B cell (primary cell): ENCODE measurements around the gene KAZN. TPM values are rescaled to one million over a fixed set of nuclear protein-coding genes. Genes with fewer than 3 reads are reported as not detected.

Experiments used
- ATAC-seq: fragments of 200-7000 bp; cut with Tn5 transposase; one replicate; pipeline ENCODE4 v1.10.0; 2021; ENCODE audit warnings: low read depth, mild to moderate bottlenecking, moderate number of reproducible peaks, moderate library complexity
- CTCF ChIA-PET: fragments of 350-600 bp; sonication (Branson Sonifier 250); formaldehyde crosslinking; loops from one replicate; lab custom pipeline; 2021; ENCODE audit warnings: antibody characterized with exemption, inconsistent platforms; lab: Charles Lee
- POLR2A ChIA-PET: fragments of 350-600 bp; sonication (Branson Sonifier 250); formaldehyde crosslinking; loops from one replicate; lab custom pipeline; 2021; ENCODE audit warnings: antibody characterized with exemption; lab: Charles Lee
- DNase-seq: peaks from one replicate; pipeline ENCODE4 v3.0.0; 2013
- H2AFZ ChIP-seq: 2 replicates; pipeline ENCODE4 v1.6.1; 2012; ENCODE audit warnings: mild to moderate bottlenecking, low read depth, low read length; ENCODE audit not compliant: insufficient read depth, poor library complexity, severe bottlenecking
- H3K27ac ChIP-seq, 2 donors: 1 replicate in 1 of 2; 2 replicates in 1 of 2; pipeline ENCODE4 v1.5.1; 2012 to 2013; ENCODE audit warnings: low read length in 2 of 2, mild to moderate bottlenecking in 2 of 2, moderate library complexity in 1 of 2
- H3K27me3 ChIP-seq, 4 experiments: fragments of 200-600 bp in 1 of 4; sonication (generic) in 1 of 4; replicated peaks in 1 of 4; 1 replicate in 2 of 4; 2 replicates in 2 of 4; pipeline versions ENCODE4 v1.6.1 to v1.7.0; 2013 to 2016; ENCODE audit warnings: low read length in 3 of 4, mild to moderate bottlenecking in 2 of 4, mixed read lengths in 1 of 4, moderate library complexity in 1 of 4; ENCODE audit not compliant: insufficient read depth in 4 of 4, control insufficient read depth in 3 of 4; ENCODE audit errors: control extremely low read depth in 1 of 4
- H3K36me3 ChIP-seq, 2 experiments: replicated peaks in 1 of 2; 1 replicate in 1 of 2; 2 replicates in 1 of 2; pipeline versions ENCODE4 v1.6.1 to v1.7.1; 2013; ENCODE audit warnings: low read length in 1 of 2; ENCODE audit not compliant: insufficient read depth in 2 of 2, control insufficient read depth in 1 of 2; ENCODE audit errors: control extremely low read depth in 1 of 2, extremely low read depth in 1 of 2
- H3K4me1 ChIP-seq, 2 donors: fragments of 200-600 bp in 1 of 2; sonication (generic) in 1 of 2; 1 replicate in 1 of 2; 2 replicates in 1 of 2; pipeline versions ENCODE4 v1.5.1 to v1.6.1; 2013 to 2017; ENCODE audit warnings: low read length in 2 of 2; ENCODE audit not compliant: control insufficient read depth in 2 of 2, insufficient read depth in 2 of 2
- H3K4me2 ChIP-seq: replicated peaks from 2 replicates; pipeline ENCODE3; 2012; ENCODE audit warnings: mild to moderate bottlenecking, low read depth, low read length; ENCODE audit not compliant: poor library complexity, severe bottlenecking
- H3K4me3 ChIP-seq, 5 experiments: fragments of 200-600 bp in 1 of 5; sonication (generic) in 1 of 5; 1 replicate in 3 of 5; 2 replicates in 2 of 5; pipeline versions ENCODE4 v1.5.1 to v1.7.0; 2011 to 2016; ENCODE audit warnings: low read length in 4 of 5, mild to moderate bottlenecking in 4 of 5, low read depth in 2 of 5, control low read depth in 1 of 5, moderate library complexity in 1 of 5; ENCODE audit not compliant: insufficient read depth in 1 of 5; ENCODE audit errors: control extremely low read depth in 1 of 5, extremely low read depth in 1 of 5
- H3K79me2 ChIP-seq: fragments of 200-600 bp; sonication (generic); one replicate; pipeline ENCODE4 v1.6.0; 2016; ENCODE audit warnings: low read length; ENCODE audit not compliant: control insufficient read depth, insufficient read depth
- H3K9ac ChIP-seq: fragments of 200-600 bp; sonication (generic); 2 replicates; pipeline ENCODE4 v1.6.1; 2017; ENCODE audit warnings: mild to moderate bottlenecking, low read length, moderate library complexity
- H3K9me3 ChIP-seq, 3 donors: one replicate each; pipeline versions ENCODE4 v1.6.1 to v1.7.1; 2013; ENCODE audit warnings: low read length in 2 of 3; ENCODE audit not compliant: control insufficient read depth in 2 of 3, insufficient read depth in 1 of 3; ENCODE audit errors: control extremely low read depth in 1 of 3
- H4K20me1 ChIP-seq: 2 replicates; pipeline ENCODE4 v1.6.0; 2012; ENCODE audit warnings: mild to moderate bottlenecking, low read length; ENCODE audit not compliant: insufficient read depth, control insufficient read depth, poor library complexity, severe bottlenecking
- H3K27ac Mint-ChIP-seq: one replicate; pipeline ENCODE4 v1.8.0; 2021; ENCODE audit warnings: mixed read lengths
- H3K27me3 Mint-ChIP-seq: one replicate; pipeline ENCODE4 v1.8.0; 2021; ENCODE audit warnings: mixed read lengths
- H3K4me1 Mint-ChIP-seq: one replicate; pipeline ENCODE4 v1.8.0; 2021; ENCODE audit warnings: mixed read lengths
- H3K4me3 Mint-ChIP-seq: one replicate; pipeline ENCODE4 v1.8.0; 2021; ENCODE audit warnings: mixed read lengths
- H3K9me3 Mint-ChIP-seq: one replicate; pipeline ENCODE4 v1.8.0; 2022; ENCODE audit warnings: mixed read lengths; ENCODE audit not compliant: insufficient read depth
- CTCF ChIP-seq: fragments of 200-600 bp; IDR thresholded peaks from one replicate; pipeline ENCODE4 v1.8.0; 2022; ENCODE audit warnings: antibody characterized with exemption, mild to moderate bottlenecking
- EZH2 ChIP-seq: IDR thresholded peaks from 2 replicates; pipeline ENCODE4 v1.6.1; 2012; ENCODE audit warnings: borderline replicate concordance, low read depth, mild to moderate bottlenecking, moderate library complexity, low read length; ENCODE audit not compliant: insufficient read depth, poor library complexity, severe bottlenecking
- WGBS: methylation state at CpG from one replicate; pipeline ENCODE4 v1.1.5; 2013; ENCODE audit warnings: missing lambda C conversion rate; ENCODE audit not compliant: insufficient coverage; 5-methylcytosine and 5-hydroxymethylcytosine counted together
- intact Hi-C: fragments of 100-400 bp; cut with micrococcal nuclease; formaldehyde crosslinking; loops from one replicate; pipeline ENCODE4 v1.10.0; 2022
- polyA plus RNA-seq: library from polyadenylated mRNA; depleted of rRNA; stranded (reverse); fragments of >200 nt; gene quantifications from 2 replicates; pipeline ENCODE4 v1.2.3, GENCODE V29; 2012
- total RNA-seq, 2 donors: library from RNA; stranded (reverse); fragments of 120-200 nt in 1 of 2; gene quantifications; 1 replicate in 1 of 2; 2 replicates in 1 of 2; pipeline versions ENCODE4 v1.2.3 to v1.2.4, GENCODE V29; 2013 to 2022

The KAZN gene
- total and polyA plus RNA-seq, 2 donors (not counting 1 experiment from before 2014, with no cell fraction given) = 0.13 to 0.39 TPM

GRCh38 chr1:15103906-15104305 lies 505.4 kb downstream of the KAZN start:
- no peak overlapping the region for H3K9ac ChIP-seq
- no peak overlapping the region for H3K4me3 Mint-ChIP-seq
- ChIA-PET POLR2A (no interaction called here), CTCF (no interaction called here)
- WGBS = 89% methylated on average over 10 of the region's 10 CpGs
- peaks cover 25% of the 10 kb centered on the region for H3K27me3 Mint-ChIP-seq
- intact Hi-C loops = no loop called here
- no peaks in the 10 kb centered on the region for H3K9me3 Mint-ChIP-seq
- no peak overlapping the region for H3K4me2 ChIP-seq
- peaks cover 6% of the 10 kb centered on the region for H3K4me1 Mint-ChIP-seq
- H2AFZ ChIP-seq = no peak overlapping the region
- H3K79me2 ChIP-seq = no peaks in the 10 kb centered on the region
- H3K27ac Mint-ChIP-seq = no peak overlapping the region
- no peak for ATAC-seq
- peaks cover 0 to 22% (median 6%) of the 10 kb centered on the region in 4 experiments for H3K27me3 ChIP-seq
- DNase-seq = no peak
- H3K4me1 ChIP-seq = peaks cover 0 to 6% of the 10 kb centered on the region in 2 donors
- TF ChIP-seq CTCF (no peak), EZH2 (no peak)
- H3K9me3 ChIP-seq = peaks cover 0 to 7% (median 0%) of the 10 kb centered on the region in 3 donors
- H3K27ac ChIP-seq = no peak overlapping the region
- no peaks in the 10 kb centered on the region for H3K36me3 ChIP-seq
- H4K20me1 ChIP-seq = no peaks in the 10 kb centered on the region
- H3K4me3 ChIP-seq = no peak overlapping the region

- H3K4me3 ChIP-seq = no peak overlapping the region
- intact Hi-C loops = no loop called here
- H3K4me1 ChIP-seq = peaks cover 0 to 6% of the 10 kb centered on the region in 2 donors
- H3K9me3 ChIP-seq = peaks cover 0 to 7% (median 0%) of the 10 kb centered on the region in 3 donors
- H3K79me2 ChIP-seq = no peaks in the 10 kb centered on the region
- H3K9me3 Mint-ChIP-seq = no peaks in the 10 kb centered on the region
- H3K9ac ChIP-seq = no peak overlapping the region
- no peak for TF ChIP-seq CTCF
- no peak for TF ChIP-seq EZH2
- H3K27ac ChIP-seq = no peak overlapping the region
- H3K4me3 Mint-ChIP-seq = no peak overlapping the region
- no peak overlapping the region for H3K27ac Mint-ChIP-seq
- no peak for ATAC-seq
- no peak overlapping the region for H2AFZ ChIP-seq
- H3K4me2 ChIP-seq = no peak overlapping the region
- H3K27me3 Mint-ChIP-seq = peaks cover 19% of the 10 kb centered on the region
- no peaks in the 10 kb centered on the region for H4K20me1 ChIP-seq
- no peaks in the 10 kb centered on the region for H3K36me3 ChIP-seq
- H3K27me3 ChIP-seq = peaks cover 0 to 22% (median 6%) of the 10 kb centered on the region in 4 experiments
- H3K4me1 Mint-ChIP-seq = peaks cover 6% of the 10 kb centered on the region
- ChIA-PET CTCF (no interaction called here), POLR2A (no interaction called here)
- DNase-seq = no peak
Measured at GRCh38 chr1:15104768-15105167, 506.3 kb downstream of the KAZN start.
